Mesenchymal stem cell (in vitro differentiated cells and primary cell): ENCODE results near the gene KIF2A. TPM values are rescaled to one million over a fixed set of nuclear protein-coding genes. Genes with fewer than 3 reads are reported as not detected.

Experiments
- DNase-seq: peaks from one replicate; pipeline ENCODE4 v3.0.0-alpha.2; 2013
- H2AFZ ChIP-seq: one replicate; pipeline ENCODE4 v1.6.1; 2013; ENCODE audit warnings: low read depth, mild to moderate bottlenecking, control low read depth, inconsistent platforms, low read length, moderate library complexity
- H2AK5ac ChIP-seq: 2 replicates; pipeline ENCODE4 v1.6.1; 2013; ENCODE audit warnings: low read length, moderate library complexity, mild to moderate bottlenecking, inconsistent platforms; ENCODE audit not compliant: severe bottlenecking
- H2BK120ac ChIP-seq: one replicate; pipeline ENCODE4 v1.6.1; 2013; ENCODE audit warnings: low read depth, mild to moderate bottlenecking, inconsistent platforms, low read length, moderate library complexity
- H2BK12ac ChIP-seq, 2 experiments: one replicate each; pipeline ENCODE4 v1.6.1; 2013; ENCODE audit warnings: inconsistent platforms in 2 of 2, low read length in 2 of 2, mild to moderate bottlenecking in 2 of 2, moderate library complexity in 2 of 2, control low read depth in 1 of 2
- H2BK15ac ChIP-seq: one replicate; pipeline ENCODE4 v1.6.1; 2013; ENCODE audit warnings: mild to moderate bottlenecking, low read depth, inconsistent platforms; ENCODE audit not compliant: poor library complexity, severe bottlenecking
- H2BK5ac ChIP-seq: 2 replicates; pipeline ENCODE4 v1.6.1; 2013; ENCODE audit warnings: low read depth, mild to moderate bottlenecking, low read length, control low read depth, inconsistent platforms; ENCODE audit not compliant: poor library complexity, severe bottlenecking
- H3K14ac ChIP-seq, 2 experiments: one replicate each; pipeline ENCODE4 v1.6.1; 2013; ENCODE audit warnings: inconsistent platforms in 2 of 2, low read length in 2 of 2, control low read depth in 1 of 2, mild to moderate bottlenecking in 1 of 2, moderate library complexity in 1 of 2
- H3K18ac ChIP-seq, 2 experiments: one replicate each; pipeline ENCODE4 v1.6.1; 2013; ENCODE audit warnings: inconsistent platforms in 2 of 2, low read length in 2 of 2, control low read depth in 1 of 2, low read depth in 1 of 2, mild to moderate bottlenecking in 1 of 2
- H3K23ac ChIP-seq, 2 experiments: one replicate each; pipeline ENCODE4 v1.6.1; 2013; ENCODE audit warnings: inconsistent platforms in 2 of 2, low read length in 2 of 2, mild to moderate bottlenecking in 2 of 2, moderate library complexity in 2 of 2, control low read depth in 1 of 2
- H3K27ac ChIP-seq: 2 replicates; pipeline ENCODE4 v1.5.1; 2013; ENCODE audit warnings: mild to moderate bottlenecking, moderate library complexity, low read length, control low read depth, inconsistent platforms; ENCODE audit not compliant: poor library complexity, severe bottlenecking
- H3K27me3 ChIP-seq, 2 experiments: 2 replicates each; pipeline versions ENCODE4 v1.6.1 to v1.7.0; 2013; ENCODE audit warnings: low read length in 2 of 2, mild to moderate bottlenecking in 2 of 2, moderate library complexity in 2 of 2, control low read depth in 1 of 2, inconsistent platforms in 1 of 2; ENCODE audit not compliant: control insufficient read depth in 1 of 2, insufficient read depth in 1 of 2
- H3K36me3 ChIP-seq, 2 experiments: 2 replicates each; pipeline versions ENCODE4 v1.6.1 to v1.7.0; 2013; ENCODE audit warnings: low read length in 2 of 2, control low read depth in 1 of 2, inconsistent platforms in 1 of 2, low read depth in 1 of 2, mild to moderate bottlenecking in 1 of 2; ENCODE audit not compliant: insufficient read depth in 2 of 2, control insufficient read depth in 1 of 2
- H3K4ac ChIP-seq, 2 experiments: one replicate each; pipeline ENCODE4 v1.6.1; 2013; ENCODE audit warnings: inconsistent platforms in 2 of 2, low read length in 2 of 2, mild to moderate bottlenecking in 2 of 2, moderate library complexity in 2 of 2, control low read depth in 1 of 2, low read depth in 1 of 2
- H3K4me1 ChIP-seq: 2 replicates; pipeline ENCODE4 v1.6.1; 2013; ENCODE audit warnings: low read depth, low read length, control low read depth; ENCODE audit not compliant: control insufficient read depth, insufficient read depth
- H3K4me2 ChIP-seq: 2 replicates; pipeline ENCODE4 v1.6.1; 2013; ENCODE audit warnings: low read length, mild to moderate bottlenecking, inconsistent platforms; ENCODE audit not compliant: poor library complexity, severe bottlenecking
- H3K4me3 ChIP-seq, 2 experiments: 2 replicates each; pipeline versions ENCODE4 v1.5.1 to v1.7.0; 2013; ENCODE audit warnings: low read length in 2 of 2, mild to moderate bottlenecking in 2 of 2, control low read depth in 1 of 2, low read depth in 1 of 2; ENCODE audit not compliant: insufficient read depth in 1 of 2
- H3K79me1 ChIP-seq: replicated peaks from 2 replicates; pipeline ENCODE4 v1.6.1; 2013; ENCODE audit warnings: mild to moderate bottlenecking, control low read depth, low read length, inconsistent platforms; ENCODE audit not compliant: poor library complexity, severe bottlenecking
- H3K9ac ChIP-seq: 2 replicates; pipeline ENCODE4 v1.7.0; 2013; ENCODE audit warnings: mild to moderate bottlenecking, low read length, moderate library complexity
- H3K9me3 ChIP-seq: 2 replicates; pipeline ENCODE4 v1.7.0; 2013; ENCODE audit warnings: mild to moderate bottlenecking, low read length; ENCODE audit not compliant: control insufficient read depth
- H4K8ac ChIP-seq: one replicate; pipeline ENCODE4 v1.6.1; 2013; ENCODE audit warnings: inconsistent platforms, mild to moderate bottlenecking, low read length, moderate library complexity
- H4K91ac ChIP-seq: one replicate; pipeline ENCODE4 v1.6.1; 2013; ENCODE audit warnings: mild to moderate bottlenecking, low read length, inconsistent platforms
- WGBS: methylation state at CpG from one replicate; pipeline ENCODE4 v1.1.7; 2013; ENCODE audit warnings: mixed read lengths; 5-methylcytosine and 5-hydroxymethylcytosine counted together
- polyA plus RNA-seq, 2 experiments: library from polyadenylated mRNA; stranded (reverse); fragments of 200-250 nt; gene quantifications; one replicate each; pipeline ENCODE4 v1.2.3, GENCODE V29; 2013

The KIF2A gene
- 47.4 TPM for polyA plus RNA-seq (2013, experiment 1 of 2)
- polyA plus RNA-seq (2013, experiment 2 of 2) = 45.1 TPM

GRCh38 chr5:62305715-62306322 lies at the start of gene KIF2A:
Gene KIF2A (plus strand): TSS chr5:62306206. CDS start chr5:62306473, 267 bp downstream.
- Histone ChIP-seq H2BK15ac (peak within 1 kb of the TSS; percentile 46), H3K4me1 (no peaks in the 10 kb centered on the region), H3K27me3 (no peaks in the 10 kb centered on the region), H2BK120ac (peak within 1 kb of the TSS; percentile 3), H2AK5ac (no peak within 1 kb of the TSS), H4K91ac (peak within 1 kb of the TSS; percentile 76), H3K4ac (peak within 1 kb of the TSS; percentile 78 to 91), H2BK5ac (peak within 1 kb of the TSS; percentile 83), H3K27ac (peak within 1 kb of the TSS; percentile 66), H3K9me3 (no peaks in the 10 kb centered on the region), H3K14ac (peak within 1 kb of the TSS in 1 of 2 experiments; percentile 91), H3K4me2 (peak within 1 kb of the TSS; percentile 79), H3K9ac (peak within 1 kb of the TSS; percentile 92), H3K36me3 (no peaks in the 10 kb centered on the region), H2BK12ac (peak within 1 kb of the TSS in 1 of 2 experiments; percentile 74), H4K8ac (peak within 1 kb of the TSS; percentile 84), H3K4me3 (peak within 1 kb of the TSS; percentile 87 to 98), H3K23ac (peak within 1 kb of the TSS in 1 of 2 experiments; percentile 76), H3K18ac (peak within 1 kb of the TSS; percentile 98), H3K79me1 (no peaks in the 10 kb centered on the region), H2AFZ (peak within 1 kb of the TSS; percentile 98)
- DNase-seq = peak; percentile 92
- 2% methylated on average over 46 of the region's 66 CpGs for WGBS

DNA sequence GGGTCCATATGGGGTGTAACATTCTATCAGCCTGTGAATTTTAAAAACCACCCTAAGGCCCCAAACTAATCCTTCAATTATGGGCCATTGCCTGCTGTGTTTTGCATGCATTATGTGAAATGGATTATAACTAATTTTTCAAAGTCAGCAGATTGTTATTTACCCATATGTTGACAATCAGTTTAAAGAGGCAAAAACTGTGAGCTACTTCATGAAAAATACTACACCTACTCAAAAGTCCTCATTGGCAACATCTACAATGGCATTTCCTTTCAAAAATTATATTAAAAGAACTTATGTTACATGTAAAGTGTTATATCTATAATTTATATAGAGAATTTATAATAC lies 49.0 kb upstream of the KIF2A start:
- H3K4me3 ChIP-seq = no peak overlapping the region
- no peak overlapping the region for H3K14ac ChIP-seq

DNA sequence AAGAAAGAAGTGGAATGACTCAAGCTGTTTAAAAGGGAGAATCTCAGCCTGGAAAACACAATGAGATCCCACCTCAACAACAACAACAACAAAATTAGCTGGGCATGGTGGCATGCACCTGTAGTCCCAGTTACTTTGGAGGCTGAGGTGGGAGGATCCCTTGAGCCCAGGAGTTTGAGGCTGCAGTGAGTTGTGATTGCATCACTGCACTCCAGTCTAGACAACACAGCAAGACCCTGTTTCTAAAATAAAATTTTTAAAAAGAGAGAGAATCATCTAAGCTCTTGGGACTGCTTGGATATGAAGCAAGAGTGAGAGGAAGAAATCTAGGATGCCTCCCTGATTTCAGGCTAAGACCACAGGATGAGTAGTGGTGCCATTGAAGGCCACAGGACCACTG lies 47.4 kb upstream of the KIF2A start:
- H3K27ac ChIP-seq = no peak overlapping the region
- no peak overlapping the region for H2BK5ac ChIP-seq
- no peak overlapping the region for H4K91ac ChIP-seq
- H3K4me3 ChIP-seq = no peak overlapping the region
- no peak overlapping the region for H4K8ac ChIP-seq
- H3K14ac ChIP-seq = no peak overlapping the region
- H3K4ac ChIP-seq = no peak overlapping the region
- no peak overlapping the region for H2BK12ac ChIP-seq
- no peak overlapping the region for H2AK5ac ChIP-seq
- no peak overlapping the region for H3K9ac ChIP-seq
- no peaks in the 10 kb centered on the region for H3K79me1 ChIP-seq
- no peak overlapping the region for H3K23ac ChIP-seq
- no peaks in the 10 kb centered on the region for H3K9me3 ChIP-seq
- no peak overlapping the region for H2AFZ ChIP-seq
- no peak overlapping the region for H2BK15ac ChIP-seq
- no peaks in the 10 kb centered on the region for H3K27me3 ChIP-seq
- no peaks in the 10 kb centered on the region for H3K4me1 ChIP-seq
- H3K4me2 ChIP-seq = no peak overlapping the region
- H2BK120ac ChIP-seq = no peak overlapping the region
- no peak overlapping the region for H3K18ac ChIP-seq
- H3K36me3 ChIP-seq = no peaks in the 10 kb centered on the region
- no peak for DNase-seq

More for the DNA sequence above, 49.0 kb upstream of the KIF2A start:
- H4K91ac ChIP-seq = no peak overlapping the region
- no peaks in the 10 kb centered on the region for H3K27me3 ChIP-seq
- H2AK5ac ChIP-seq = no peak overlapping the region
- no peak overlapping the region for H3K9ac ChIP-seq
- no peaks in the 10 kb centered on the region for H3K36me3 ChIP-seq
- DNase-seq = no peak
- no peak overlapping the region for H2BK5ac ChIP-seq
- H2BK12ac ChIP-seq = no peak overlapping the region
- H3K4ac ChIP-seq = no peak overlapping the region
- no peak overlapping the region for H3K27ac ChIP-seq
- no peak overlapping the region for H2AFZ ChIP-seq
- H3K4me2 ChIP-seq = no peak overlapping the region
- no peaks in the 10 kb centered on the region for H3K4me1 ChIP-seq
- H4K8ac ChIP-seq = no peak overlapping the region
- no peak overlapping the region for H2BK15ac ChIP-seq
- H3K79me1 ChIP-seq = no peaks in the 10 kb centered on the region
- H2BK120ac ChIP-seq = no peak overlapping the region
- no peak overlapping the region for H3K18ac ChIP-seq
- H3K23ac ChIP-seq = no peak overlapping the region
- H3K9me3 ChIP-seq = no peaks in the 10 kb centered on the region

GRCh38 chr5:62259699-62260250 lies 46.2 kb upstream of the KIF2A start:
- Histone ChIP-seq H3K18ac (no peak overlapping the region), H3K9ac (no peak overlapping the region), H3K4ac (no peak overlapping the region), H4K8ac (no peak overlapping the region), H3K23ac (no peak overlapping the region), H3K14ac (no peak overlapping the region), H3K4me3 (no peak overlapping the region), H2BK12ac (no peak overlapping the region), H3K27ac (no peak overlapping the region), H3K4me2 (no peak overlapping the region), H2BK120ac (no peak overlapping the region), H2AFZ (no peak overlapping the region), H2BK15ac (no peak overlapping the region), H4K91ac (no peak overlapping the region), H3K79me1 (no peaks in the 10 kb centered on the region), H2AK5ac (no peak overlapping the region), H2BK5ac (no peak overlapping the region), H3K9me3 (no peaks in the 10 kb centered on the region), H3K4me1 (no peaks in the 10 kb centered on the region), H3K27me3 (no peaks in the 10 kb centered on the region), H3K36me3 (no peaks in the 10 kb centered on the region)
- WGBS = 94% methylated on average over 2 of the region's 2 CpGs
- no peak for DNase-seq
